H1 (cell line): Measurements from ENCODE around the gene PTPRG. TPM values are rescaled to one million over a fixed set of nuclear protein-coding genes. Genes with fewer than 3 reads are reported as not detected.

Source experiments
- BACH1 ChIP-seq: IDR thresholded peaks from 2 replicates; pipeline ENCODE4 v1.6.1; 2012; ENCODE audit warnings: low read length, improper control_type of control experiment
- CHD7 ChIP-seq: fragments of 300-600 bp; sonication (generic); IDR thresholded peaks from 2 replicates; pipeline ENCODE4 v1.7.1; 2012; ENCODE audit warnings: low read length, moderate library complexity, mild to moderate bottlenecking, inconsistent platforms; ENCODE audit not compliant: insufficient replicate concordance
- EGR1 ChIP-seq: IDR thresholded peaks from 2 replicates; pipeline ENCODE4 v1.6.1; 2011; ENCODE audit warnings: low read depth, low read length, borderline replicate concordance
- GABPA ChIP-seq: IDR thresholded peaks from 2 replicates; pipeline ENCODE4 v1.6.1; 2011; ENCODE audit warnings: mild to moderate bottlenecking, low read length, moderate library complexity, borderline replicate concordance; ENCODE audit not compliant: insufficient read depth
- SAP30 ChIP-seq: fragments of 300-600 bp; sonication (generic); IDR thresholded peaks from 2 replicates; pipeline ENCODE4 v1.7.1; 2012; ENCODE audit warnings: low read length, moderate library complexity, mild to moderate bottlenecking, inconsistent platforms; ENCODE audit not compliant: insufficient read depth, insufficient replicate concordance
- SIX5 ChIP-seq: IDR thresholded peaks from 2 replicates; pipeline ENCODE4 v1.6.1; 2011; ENCODE audit warnings: mild to moderate bottlenecking, low read depth, low read length
- polyA plus RNA-seq, 7 experiments: library from polyadenylated mRNA; depleted of rRNA in 3 of 7; stranded (reverse) in 5 of 7; unstranded in 2 of 7; fragments of >200 nt in 5 of 7; fragments of 200-250 nt in 2 of 7; gene quantifications; 1 replicate in 5 of 7; 2 replicates in 1 of 7; 4 replicates in 1 of 7; pipeline versions ENCODE4 v1.2.1 to v1.2.3, GENCODE V29; 2011 to 2013; ENCODE audit warnings: missing spikeins in 2 of 7, mixed read lengths in 2 of 7
- total RNA-seq: library from RNA; stranded (reverse); fragmentation: NEBNext Ultra II Directional; extraction: Animal tissue kit (Norgen Biotek cat#: 25700); gene quantifications from 2 replicates; pipeline ENCODE4 v1.2.1, GENCODE V29; 2021
- TF ChIP-seq, protein P1 (sequence below): IDR thresholded peaks from 2 replicates; pipeline ENCODE4 v1.6.1; 2011; ENCODE audit warnings: low read length, improper control_type of control experiment
- TF ChIP-seq, protein P2 (sequence below): IDR thresholded peaks from 2 replicates; pipeline ENCODE4 v1.6.1; 2012; ENCODE audit warnings: low read length, inconsistent platforms

Gene PTPRG
- total and polyA plus RNA-seq, 2 of the 8 experiments (the other 6 are each of a cell fraction or from before 2014, with no cell fraction given), result 23.3 to 96.2 TPM

GRCh38 chr3:62208385-62208784, 647.0 kb downstream of the PTPRG start (continued):
- TF ChIP-seq CHD7 (no peak), SAP30 (no peak), BACH1 (no peak), EGR1 (no peak), SIX5 (no peak), GABPA (no peak)
- TF ChIP-seq, protein P1, sequence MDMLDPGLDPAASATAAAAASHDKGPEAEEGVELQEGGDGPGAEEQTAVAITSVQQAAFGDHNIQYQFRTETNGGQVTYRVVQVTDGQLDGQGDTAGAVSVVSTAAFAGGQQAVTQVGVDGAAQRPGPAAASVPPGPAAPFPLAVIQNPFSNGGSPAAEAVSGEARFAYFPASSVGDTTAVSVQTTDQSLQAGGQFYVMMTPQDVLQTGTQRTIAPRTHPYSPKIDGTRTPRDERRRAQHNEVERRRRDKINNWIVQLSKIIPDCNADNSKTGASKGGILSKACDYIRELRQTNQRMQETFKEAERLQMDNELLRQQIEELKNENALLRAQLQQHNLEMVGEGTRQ, result no peak
- TF ChIP-seq, protein P2, sequence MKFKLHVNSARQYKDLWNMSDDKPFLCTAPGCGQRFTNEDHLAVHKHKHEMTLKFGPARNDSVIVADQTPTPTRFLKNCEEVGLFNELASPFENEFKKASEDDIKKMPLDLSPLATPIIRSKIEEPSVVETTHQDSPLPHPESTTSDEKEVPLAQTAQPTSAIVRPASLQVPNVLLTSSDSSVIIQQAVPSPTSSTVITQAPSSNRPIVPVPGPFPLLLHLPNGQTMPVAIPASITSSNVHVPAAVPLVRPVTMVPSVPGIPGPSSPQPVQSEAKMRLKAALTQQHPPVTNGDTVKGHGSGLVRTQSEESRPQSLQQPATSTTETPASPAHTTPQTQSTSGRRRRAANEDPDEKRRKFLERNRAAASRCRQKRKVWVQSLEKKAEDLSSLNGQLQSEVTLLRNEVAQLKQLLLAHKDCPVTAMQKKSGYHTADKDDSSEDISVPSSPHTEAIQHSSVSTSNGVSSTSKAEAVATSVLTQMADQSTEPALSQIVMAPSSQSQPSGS, result no peak
